Spleen (tissue), 11 donors: Measurements from ENCODE around the gene DEFB114. TPM values are rescaled to one million over a fixed set of nuclear protein-coding genes. Genes with fewer than 3 reads are reported as not detected.
"Not testable (repeated sequence)": the region's sequence is repeated elsewhere in the genome, so short reads cannot be mapped to it uniquely, and the experiment has no call there.

Experiments
- DNase-seq: peaks from one replicate; pipeline ENCODE4 v3.0.0-alpha.2; 2020
- H3K27ac ChIP-seq, 8 donors: fragments of 200-600 bp; sonication (generic) in 7 of 8; 1 replicate in 4 of 8; 2 replicates in 4 of 8; pipeline versions ENCODE4 v1.5.0 to v1.8.0; 2016 to 2021; ENCODE audit warnings: inconsistent platforms in 4 of 8, mild to moderate bottlenecking in 4 of 8, moderate library complexity in 1 of 8
- H3K27me3 ChIP-seq, 7 donors: fragments of 200-600 bp; sonication (generic) in 6 of 7; replicated peaks in 1 of 7; 1 replicate in 4 of 7; 2 replicates in 3 of 7; pipeline versions ENCODE4 v1.5.0 to v1.8.0; 2016 to 2021; ENCODE audit warnings: inconsistent platforms in 3 of 7, mild to moderate bottlenecking in 1 of 7
- H3K36me3 ChIP-seq, 6 donors: fragments of 200-600 bp; sonication (generic) in 5 of 6; 1 replicate in 4 of 6; 2 replicates in 2 of 6; pipeline versions ENCODE4 v1.5.0 to v1.8.0; 2016 to 2021; ENCODE audit warnings: inconsistent platforms in 2 of 6
- H3K4me1 ChIP-seq, 6 donors: fragments of 200-600 bp; sonication (generic) in 5 of 6; 1 replicate in 3 of 6; 2 replicates in 3 of 6; pipeline versions ENCODE4 v1.5.0 to v1.8.0; 2016 to 2021; ENCODE audit warnings: inconsistent platforms in 3 of 6
- H3K4me3 ChIP-seq, 8 donors: fragments of 200-600 bp; sonication (generic) in 7 of 8; 1 replicate in 4 of 8; 2 replicates in 4 of 8; pipeline versions ENCODE4 v1.5.0 to v1.8.0; 2016 to 2021; ENCODE audit warnings: inconsistent platforms in 4 of 8, mild to moderate bottlenecking in 4 of 8, moderate library complexity in 2 of 8
- H3K9me3 ChIP-seq, 8 donors: fragments of 200-600 bp; sonication (generic) in 7 of 8; 1 replicate in 4 of 8; 2 replicates in 4 of 8; pipeline versions ENCODE4 v1.5.0 to v1.8.0; 2016 to 2021; ENCODE audit warnings: inconsistent platforms in 4 of 8
- CTCF ChIP-seq, 11 experiments: fragments of 200-600 bp in 7 of 11; fragments of 450-650 bp in 4 of 11; sonication (generic) in 4 of 11; IDR thresholded peaks in 8 of 11; conservative IDR thresholded peaks in 3 of 11; 1 replicate in 7 of 11; 2 replicates in 4 of 11; pipeline versions ENCODE4 v1.4.0 to v1.8.0; 2016 to 2021; ENCODE audit warnings: antibody characterized with exemption in 11 of 11, inconsistent platforms in 4 of 11, mild to moderate bottlenecking in 1 of 11
- POLR2A ChIP-seq, 3 donors: fragments of 450-650 bp; IDR thresholded peaks; one replicate each; pipeline ENCODE4 v1.5.1; 2017; ENCODE audit warnings: antibody characterized with exemption in 3 of 3, mild to moderate bottlenecking in 1 of 3
- POLR2AphosphoS5 ChIP-seq, 3 donors: sonication (generic); formaldehyde crosslinking; IDR thresholded peaks; one replicate each; pipeline ENCODE4 v1.5.1; 2017; ENCODE audit warnings: antibody characterized with exemption in 3 of 3
- WGBS, 5 donors: extraction: QIAGEN DNeasy Blood & Tissue Kit in 3 of 5; methylation state at CpG; one replicate each; pipeline versions ENCODE4 v1.1.5 to v1.1.7; 2013 to 2018; 5-methylcytosine and 5-hydroxymethylcytosine counted together
- intact Hi-C: fragments of 100-400 bp; cut with DNase I; formaldehyde crosslinking; loops from one replicate; pipeline ENCODE4 v1.15.0; 2023; ENCODE audit warnings: low total_unique reads
- polyA plus RNA-seq, 3 donors: library from polyadenylated mRNA; stranded (reverse); fragments of 200-250 nt; gene quantifications; one replicate each; pipeline ENCODE4 v1.2.1, GENCODE V29; 2013
- total RNA-seq, 7 donors: library from RNA; depleted of rRNA in 3 of 7; stranded (reverse); fragments of >200 nt in 3 of 7; fragmentation: NEBNext Ultra II Directional in 4 of 7; extraction: Animal tissue kit (Norgen Biotek cat#: 25700) in 4 of 7; gene quantifications; one replicate each; pipeline versions ENCODE4 v1.1.0 to v1.2.1, GENCODE V29; 2016 to 2021
- donor health status: healthy with polysubstance abuse.
- donor health status: DM: no; HTN: no; CAD: no; lungs with moderate emphysema.
- donor health status: DM: no; HTN: no; CAD: no.
- donor health status: Bipolar disorder and iron deficiency.
- donor health status: healthy.
- donor health status: DM: no; HTN: no; CAD: no.
- donor health status: DM: yes; HTN: yes; CAD: no.

DEFB114 gene
- total and polyA plus RNA-seq, 10 donors, result not detected

GRCh38 chr6:49951926-49952325, 12.0 kb downstream of the DEFB114 start:
- TF ChIP-seq POLR2A (IDR thresholded peaks at IDR 0.05), result no peak
- no peak for TF ChIP-seq CTCF (IDR thresholded peaks at IDR 0.05 in 8 of 11, conservative IDR thresholded peaks at IDR 0.05 in 3 of 11)
- TF ChIP-seq POLR2AphosphoS5 (IDR thresholded peaks at IDR 0.05), result no peak
- Histone ChIP-seq H3K36me3 (no peaks in the 10 kb centered on the region), H3K27ac (no peak overlapping the region), H3K9me3 (no peaks in the 10 kb centered on the region), H3K4me1 (no peaks in the 10 kb centered on the region), H3K4me3 (no peak overlapping the region), H3K27me3 (no peaks in the 10 kb centered on the region)
- intact Hi-C loops, result no loop called here
- 44 to 72% (median 51%) methylated on average over 2 of the region's 2 CpGs for WGBS, 5 donors
- DNase-seq, result no peak

DNA sequence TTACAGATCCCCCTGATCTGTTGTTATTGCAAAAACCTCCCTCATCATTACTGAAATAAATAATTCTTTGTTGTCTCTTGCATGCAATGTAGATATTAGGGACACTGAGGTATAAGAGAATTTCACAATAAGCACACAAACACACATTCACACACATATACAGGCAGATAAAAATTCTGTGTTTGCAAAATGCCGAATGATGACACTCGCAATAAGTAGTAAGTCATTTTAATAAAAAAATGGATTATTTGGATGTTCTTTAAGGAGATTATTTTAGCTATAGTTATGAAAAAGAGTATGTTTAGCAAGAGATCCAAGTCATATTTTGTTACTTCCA, 13.6 kb downstream of the DEFB114 start:
- Histone ChIP-seq H3K27me3 (no peaks in the 10 kb centered on the region), H3K27ac (no peak overlapping the region), H3K4me1 (no peaks in the 10 kb centered on the region), H3K9me3 (no peaks in the 10 kb centered on the region), H3K4me3 (no peak overlapping the region), H3K36me3 (no peaks in the 10 kb centered on the region)
- no peak for TF ChIP-seq CTCF (IDR thresholded peaks at IDR 0.05 in 8 of 11, conservative IDR thresholded peaks at IDR 0.05 in 3 of 11)
- no peak for TF ChIP-seq POLR2A (IDR thresholded peaks at IDR 0.05)
- no peak for TF ChIP-seq POLR2AphosphoS5 (IDR thresholded peaks at IDR 0.05)
- intact Hi-C loops, result no loop called here
- no peak for DNase-seq
- WGBS, 5 donors, result 93 to 97% (median 97%) methylated on average over 2 of the region's 2 CpGs

DNA sequence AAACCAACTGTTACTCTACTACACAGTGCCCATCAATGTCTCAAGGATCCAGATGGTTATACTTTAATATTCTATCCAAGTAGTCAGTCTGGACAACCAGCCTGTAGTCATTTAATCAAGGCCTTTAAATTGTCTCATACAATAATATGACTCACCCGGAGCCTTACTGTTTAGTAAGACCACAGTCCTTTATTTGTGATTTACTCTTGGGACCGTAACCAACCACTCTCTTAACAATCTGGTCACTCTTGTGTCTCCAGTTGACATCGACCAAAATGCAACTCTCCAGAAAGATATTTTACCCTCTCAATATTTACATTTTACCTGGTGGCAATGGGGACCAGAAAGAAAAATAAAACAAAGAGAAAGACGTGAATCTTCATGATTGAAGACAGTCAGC, 14.9 kb downstream of the DEFB114 start:
- no peak for DNase-seq
- 79 to 93% (median 86%) methylated on average over 4 of the region's 4 CpGs for WGBS, 5 donors
- Histone ChIP-seq H3K4me1 (no peaks in the 10 kb centered on the region), H3K27me3 (no peaks in the 10 kb centered on the region), H3K4me3 (no peak overlapping the region), H3K27ac (no peak overlapping the region), H3K36me3 (no peaks in the 10 kb centered on the region), H3K9me3 (peaks cover 0 to 8% (median 4%) of the 10 kb centered on the region in 8 donors)
- TF ChIP-seq CTCF (IDR thresholded peaks at IDR 0.05 in 8 of 11, conservative IDR thresholded peaks at IDR 0.05 in 3 of 11), result no peak
- no peak for TF ChIP-seq POLR2A (IDR thresholded peaks at IDR 0.05)
- no peak for TF ChIP-seq POLR2AphosphoS5 (IDR thresholded peaks at IDR 0.05)
- intact Hi-C loops, result no loop called here

DNA sequence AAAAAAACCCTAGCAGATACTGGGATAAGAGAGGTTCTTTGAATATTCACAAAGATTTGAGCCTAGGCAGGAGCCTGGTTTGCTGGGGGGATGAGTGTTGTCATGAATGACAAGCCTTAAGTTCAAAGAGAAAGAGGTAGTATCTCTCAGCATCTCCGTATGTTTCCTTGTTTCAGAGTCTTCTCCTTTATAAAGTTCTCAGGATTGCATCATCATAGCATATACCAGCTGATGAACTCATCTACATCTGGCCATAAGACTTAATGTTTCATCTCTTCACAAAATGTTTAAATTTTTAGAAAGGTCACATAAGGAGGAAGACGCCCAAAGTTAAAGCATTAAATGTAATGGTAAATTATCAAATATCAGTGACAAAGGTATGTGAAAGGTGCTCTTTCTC, 17.1 kb downstream of the DEFB114 start:
- 59 to 91% (median 79%) methylated on average over 2 of the region's 2 CpGs for WGBS, 5 donors
- H3K9me3 ChIP-seq, result peaks cover 0 to 12% (median 7%) of the 10 kb centered on the region in 8 donors
- H3K27me3 ChIP-seq, result no peaks in the 10 kb centered on the region
- TF ChIP-seq CTCF (IDR thresholded peaks at IDR 0.05 in 8 of 11, conservative IDR thresholded peaks at IDR 0.05 in 3 of 11) (no peak), POLR2A (IDR thresholded peaks at IDR 0.05) (no peak), POLR2AphosphoS5 (IDR thresholded peaks at IDR 0.05) (no peak)
- DNase-seq, result no peak
- no peaks in the 10 kb centered on the region for H3K4me1 ChIP-seq
- no peak overlapping the region for H3K4me3 ChIP-seq
- no peak overlapping the region for H3K27ac ChIP-seq
- intact Hi-C loops, result no loop called here
- no peaks in the 10 kb centered on the region for H3K36me3 ChIP-seq

DNA sequence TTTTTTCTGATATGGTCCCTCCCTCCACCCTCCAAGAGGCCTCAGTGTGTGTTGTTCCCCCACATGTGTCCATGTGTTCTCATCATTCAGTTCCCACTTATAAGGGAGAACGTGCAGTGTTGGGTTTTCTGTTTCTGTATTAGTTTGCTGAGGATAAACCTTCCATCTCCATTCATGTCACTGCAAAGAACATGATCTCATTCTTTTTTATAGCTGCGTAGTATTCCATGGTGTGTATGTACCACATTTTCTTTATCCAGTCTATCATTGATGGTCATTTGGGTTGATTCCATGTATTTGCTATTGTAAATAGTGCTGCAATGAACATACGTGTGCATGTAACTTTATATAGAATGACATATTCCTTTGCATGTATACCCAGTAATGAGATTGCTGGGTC, 19.9 kb downstream of the DEFB114 start:
- 80 to 88% (median 86%) methylated on average over 3 of the region's 3 CpGs for WGBS, 5 donors
- H3K4me1 ChIP-seq, H3K36me3 ChIP-seq, H3K27ac ChIP-seq, DNase-seq, H3K27me3 ChIP-seq, intact Hi-C loops, H3K4me3 ChIP-seq: not testable (repeated sequence)
- peaks cover 0 to 12% (median 7%) of the 10 kb centered on the region in 8 donors for H3K9me3 ChIP-seq
